Common myeloid progenitor, CD34-positive (primary cell): ENCODE results near the gene ECE2.

Source experiments
- CTCF ChIA-PET: fragments of 350-600 bp; sonication (Branson Sonifier 250); formaldehyde crosslinking; loops from one replicate; lab custom pipeline; 2021; ENCODE audit warnings: antibody characterized with exemption; lab: Charles Lee
- POLR2A ChIA-PET: fragments of 350-600 bp; sonication (Branson Sonifier 250); formaldehyde crosslinking; loops from one replicate; lab custom pipeline; 2021; ENCODE audit warnings: antibody characterized with exemption; lab: Charles Lee
- DNase-seq, 3 donors: peaks; one replicate each; pipeline versions ENCODE4 v3.0.0 to v3.0.0-alpha.2; 2013
- H3K27ac ChIP-seq, 2 experiments: 1 replicate in 1 of 2; 2 replicates in 1 of 2; pipeline ENCODE4 v1.7.0; 2013; ENCODE audit warnings: inconsistent platforms in 2 of 2, low read length in 2 of 2, mild to moderate bottlenecking in 2 of 2, low read depth in 1 of 2, moderate library complexity in 1 of 2; ENCODE audit not compliant: severe bottlenecking in 2 of 2, insufficient read depth in 1 of 2, poor library complexity in 1 of 2
- H3K27me3 ChIP-seq, 5 experiments: replicated peaks in 2 of 5; 1 replicate in 3 of 5; 2 replicates in 2 of 5; pipeline versions ENCODE4 v1.6.1 to v1.7.0; 2013; ENCODE audit warnings: low read length in 4 of 5, mild to moderate bottlenecking in 2 of 5, moderate library complexity in 2 of 5, inconsistent platforms in 1 of 5; ENCODE audit not compliant: insufficient read depth in 5 of 5, control insufficient read depth in 4 of 5
- H3K36me3 ChIP-seq, 4 experiments: 1 replicate in 2 of 4; 2 replicates in 2 of 4; pipeline versions ENCODE4 v1.6.1 to v1.7.0; 2013; ENCODE audit warnings: low read length in 3 of 4, control low read depth in 1 of 4, mild to moderate bottlenecking in 1 of 4; ENCODE audit not compliant: control insufficient read depth in 4 of 4, insufficient read depth in 4 of 4
- H3K4me1 ChIP-seq, 4 experiments: 1 replicate in 3 of 4; 2 replicates in 1 of 4; pipeline versions ENCODE4 v1.6.1 to v1.7.1; 2013; ENCODE audit warnings: low read length in 3 of 4, mild to moderate bottlenecking in 3 of 4, control low read depth in 1 of 4, inconsistent platforms in 1 of 4, moderate library complexity in 1 of 4; ENCODE audit not compliant: control insufficient read depth in 4 of 4, insufficient read depth in 4 of 4; ENCODE audit errors: control extremely low read depth in 1 of 4
- H3K4me3 ChIP-seq, 7 experiments: 1 replicate in 4 of 7; 2 replicates in 3 of 7; pipeline versions ENCODE4 v1.5.1 to v1.7.0; 2013; ENCODE audit warnings: mild to moderate bottlenecking in 7 of 7, low read length in 6 of 7, moderate library complexity in 6 of 7, inconsistent platforms in 2 of 7, low read depth in 2 of 7, control low read depth in 1 of 7; ENCODE audit not compliant: insufficient read depth in 4 of 7, control insufficient read depth in 1 of 7; ENCODE audit errors: extremely low read depth in 1 of 7
- H3K9me3 ChIP-seq, 5 experiments: 1 replicate in 4 of 5; 2 replicates in 1 of 5; pipeline versions ENCODE4 v1.6.1 to v1.7.1; 2013; ENCODE audit warnings: low read length in 4 of 5, mild to moderate bottlenecking in 2 of 5, inconsistent platforms in 1 of 5, low read depth in 1 of 5, moderate library complexity in 1 of 5; ENCODE audit not compliant: control insufficient read depth in 4 of 5, insufficient read depth in 2 of 5; ENCODE audit errors: control extremely low read depth in 1 of 5
- WGBS: methylation state at CpG from one replicate; pipeline ENCODE4 v1.1.5; 2013; ENCODE audit not compliant: insufficient coverage; 5-methylcytosine and 5-hydroxymethylcytosine counted together

Gene ECE2

DNA sequence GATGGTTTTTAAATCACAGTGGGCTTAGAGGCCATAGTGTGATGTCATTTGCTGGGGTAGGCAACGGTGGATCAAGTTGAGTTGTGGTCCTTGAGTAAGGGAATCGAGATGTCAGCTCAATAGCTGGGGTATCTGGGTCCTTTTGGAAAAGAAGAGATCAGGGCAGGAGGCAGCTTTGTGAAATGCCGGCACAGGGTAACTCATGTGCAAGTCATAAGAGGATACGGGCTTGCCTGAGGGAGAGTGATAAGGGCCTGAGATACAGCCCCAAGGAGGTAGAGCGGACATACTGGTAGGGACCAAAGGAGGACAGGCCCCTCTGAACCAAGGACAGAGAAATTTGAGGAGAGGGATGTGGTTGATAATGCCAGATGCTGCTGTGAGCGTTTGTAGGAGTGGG, 57.4 kb downstream of the ECE2 start:
- H3K4me1 ChIP-seq, result peaks cover 1 to 25% (median 17%) of the 10 kb centered on the region in 4 experiments
- WGBS, result 95% methylated on average over 6 of the region's 6 CpGs
- peaks cover 17 to 69% (median 57%) of the 10 kb centered on the region in 4 experiments for H3K36me3 ChIP-seq
- no peak for DNase-seq
- H3K9me3 ChIP-seq, result no peaks in the 10 kb centered on the region
- H3K27ac ChIP-seq, result peak overlapping the region; percentile 2 to 35
- no peaks in the 10 kb centered on the region for H3K27me3 ChIP-seq
- POLR2A ChIA-PET, result no interaction called here
- CTCF ChIA-PET, result interaction anchor here (0.8 to 1.4 kb wide), 2 partner anchors 20 to 23 kb away, joined by 3 to 5 read pairs; no protein-coding TSS in a partner anchor
- no peak overlapping the region for H3K4me3 ChIP-seq

- WGBS, result 100% methylated on average over 2 of the region's 3 CpGs
- DNase-seq, result no peak
- Histone ChIP-seq H3K4me1 (peaks cover 1 to 30% (median 17%) of the 10 kb centered on the region in 4 experiments), H3K4me3 (no peak overlapping the region), H3K9me3 (no peaks in the 10 kb centered on the region), H3K27me3 (no peaks in the 10 kb centered on the region), H3K36me3 (peaks cover 12 to 64% (median 54%) of the 10 kb centered on the region in 4 experiments), H3K27ac (peak overlapping the region; percentile 2 to 56)
- CTCF ChIA-PET, result interaction anchor here (0.8 to 1.4 kb wide), 2 partner anchors 20 to 23 kb away, joined by 3 to 5 read pairs; no protein-coding TSS in a partner anchor
- POLR2A ChIA-PET, result no interaction called here
Observed at GRCh38 chr3:184333700-184334099, 57.9 kb downstream of the ECE2 start.

DNA sequence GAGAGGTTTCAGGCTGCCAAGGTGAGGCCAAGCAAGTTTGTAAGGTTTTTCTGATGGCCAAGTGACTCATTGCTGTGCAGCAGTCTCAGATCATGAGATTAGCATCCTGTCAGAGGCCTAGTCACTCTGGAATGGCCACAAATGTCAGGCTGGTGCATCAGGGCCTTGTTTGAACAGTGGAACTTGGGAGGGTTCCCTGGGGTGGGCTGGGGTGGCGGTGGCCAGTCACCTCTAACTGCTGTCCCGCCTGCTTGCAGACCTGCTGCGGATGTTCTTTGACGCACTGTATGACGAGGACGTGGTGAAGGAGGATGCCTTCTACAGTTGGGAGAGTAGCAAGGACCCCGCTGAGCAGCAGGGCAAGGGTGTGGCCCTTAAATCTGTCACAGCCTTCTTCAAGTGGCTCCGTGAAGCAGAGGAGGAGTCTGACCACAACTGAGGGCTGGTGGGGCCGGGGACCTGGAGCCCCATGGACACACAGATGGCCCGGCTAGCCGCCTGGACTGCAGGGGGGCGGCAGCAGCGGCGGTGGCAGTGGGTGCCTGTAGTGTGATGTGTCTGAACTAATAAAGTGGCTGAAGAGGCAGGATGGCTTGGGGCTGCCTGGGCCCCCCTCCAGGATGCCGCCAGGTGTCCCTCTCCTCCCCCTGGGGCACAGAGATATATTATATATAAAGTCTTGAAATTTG, 58.8 kb downstream of the ECE2 start:
- CTCF ChIA-PET, result interaction anchor here (1.0 to 1.4 kb wide), 2 partner anchors 24 to 33 kb away, joined by 4 to 5 read pairs; no protein-coding TSS in a partner anchor
- no peaks in the 10 kb centered on the region for H3K9me3 ChIP-seq
- DNase-seq, result peak in 2 of 3 donors; percentile 67 to 76
- POLR2A ChIA-PET, result no interaction called here
- H3K4me1 ChIP-seq, result peaks cover 1 to 32% (median 17%) of the 10 kb centered on the region in 4 experiments
- peak overlapping the region; percentile 2 to 84 for H3K27ac ChIP-seq
- peaks cover 8 to 57% (median 46%) of the 10 kb centered on the region in 4 experiments for H3K36me3 ChIP-seq
- no peaks in the 10 kb centered on the region for H3K27me3 ChIP-seq
- WGBS, result 91% methylated on average over 7 of the region's 15 CpGs
- no peak overlapping the region for H3K4me3 ChIP-seq

DNA sequence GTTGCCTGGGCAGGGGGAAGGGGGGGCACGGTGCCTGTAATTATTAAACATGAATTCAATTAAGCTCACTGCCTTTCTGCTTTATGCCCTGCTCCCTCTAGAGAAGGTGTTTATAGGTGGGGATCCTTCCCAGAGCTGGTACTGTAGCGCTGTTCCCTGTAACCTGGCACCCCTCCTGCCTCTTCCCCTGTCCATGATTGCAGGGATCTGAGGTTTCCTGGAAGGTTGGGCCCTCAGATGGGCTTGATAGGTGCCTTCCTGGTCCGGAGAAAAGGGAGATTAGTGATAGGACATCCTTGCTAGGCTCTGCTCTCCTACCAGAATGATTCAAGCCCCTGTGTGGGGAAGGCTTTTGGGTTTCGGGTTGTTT, 59.5 kb downstream of the ECE2 start:
- peaks cover 1 to 32% (median 17%) of the 10 kb centered on the region in 4 experiments for H3K4me1 ChIP-seq
- H3K4me3 ChIP-seq, result peak overlapping the region in 6 of 7 experiments; percentile 67 to 88 (median 74)
- WGBS, result 67% methylated on average over 1 of the region's 4 CpGs
- POLR2A ChIA-PET, result interaction anchor here (0.6 kb wide), 1 partner anchor 9 kb away, joined by 3 read pairs; no protein-coding TSS in a partner anchor
- no peak for DNase-seq
- H3K27me3 ChIP-seq, result no peaks in the 10 kb centered on the region
- peaks cover 8 to 52% (median 40%) of the 10 kb centered on the region in 4 experiments for H3K36me3 ChIP-seq
- H3K27ac ChIP-seq, result peak overlapping the region; percentile 61 to 84
- CTCF ChIA-PET, result interaction anchor here (1.0 kb wide), 1 partner anchor 34 kb away, joined by 4 read pairs; no protein-coding TSS in a partner anchor
- no peaks in the 10 kb centered on the region for H3K9me3 ChIP-seq

- peak; percentile 69 to 84 (median 83) for DNase-seq
- Histone ChIP-seq H3K4me3 (peak overlapping the region; percentile 43 to 88 (median 73)), H3K4me1 (peaks cover 1 to 32% (median 18%) of the 10 kb centered on the region in 4 experiments), H3K27ac (peak overlapping the region; percentile 61 to 84), H3K9me3 (no peaks in the 10 kb centered on the region), H3K36me3 (peaks cover 8 to 48% (median 37%) of the 10 kb centered on the region in 4 experiments), H3K27me3 (no peaks in the 10 kb centered on the region)
- under 1% methylated on average over 55 of the region's 77 CpGs for WGBS
- ChIA-PET POLR2A (interaction anchor here (0.6 kb wide), 1 partner anchor 10 kb away, joined by 3 read pairs; no protein-coding TSS in a partner anchor), CTCF (interaction anchor here (1.0 to 1.7 kb wide), 3 partner anchors 15 to 34 kb away, joined by 3 to 5 read pairs (median 4); no protein-coding TSS in a partner anchor)
Observed at GRCh38 chr3:184335661-184336546, 60.1 kb downstream of the ECE2 start.

DNA sequence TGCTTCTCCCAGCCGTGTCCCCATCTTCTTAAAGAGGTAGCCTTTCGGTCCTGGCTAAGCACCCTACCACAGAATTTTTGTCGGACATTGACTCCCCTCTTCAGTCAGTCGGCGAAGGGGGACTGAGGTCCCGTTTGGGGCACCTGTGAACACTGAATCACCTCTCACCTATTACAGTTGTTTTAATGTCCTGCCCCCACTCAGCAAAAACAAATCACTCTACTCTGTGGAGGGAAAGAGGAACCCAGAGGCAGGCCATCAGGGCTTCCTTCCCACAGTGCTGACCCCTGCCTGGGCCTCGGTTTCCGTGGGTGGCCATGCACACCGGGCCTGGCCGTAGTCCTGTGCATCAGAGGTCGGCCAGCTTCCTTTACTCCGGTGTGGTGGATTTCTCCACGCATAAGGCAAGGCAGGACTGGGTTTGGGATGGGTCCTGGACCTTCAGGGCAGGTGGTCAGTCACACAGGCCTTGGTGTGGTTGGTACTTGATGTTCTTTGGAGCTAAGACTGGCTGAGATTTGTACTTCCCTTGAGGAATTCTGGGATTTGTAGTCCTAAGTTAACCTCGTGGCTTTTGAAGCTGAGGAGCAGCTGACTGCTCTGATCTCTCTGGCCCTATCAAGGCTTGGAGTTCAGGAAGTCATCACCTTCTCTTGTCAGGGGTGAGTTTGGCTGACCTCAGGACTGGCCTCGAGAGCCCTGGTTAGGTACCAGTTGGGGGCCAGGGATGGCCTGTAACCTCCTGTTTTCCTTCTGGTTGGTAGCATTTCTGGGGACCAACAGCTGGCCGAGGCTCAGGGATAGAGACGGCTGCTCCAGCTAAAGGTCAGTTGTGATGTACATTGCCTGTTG, 61.0 kb downstream of the ECE2 start:
- DNase-seq, result peak in 1 of 3 donors; percentile 46
- ChIA-PET POLR2A (no interaction called here), CTCF (interaction anchor here (0.8 to 4.3 kb wide), 10 partner anchors 10 to 101 kb away, joined by 3 to 29 read pairs (median 4); no protein-coding TSS in a partner anchor)
- Histone ChIP-seq H3K27me3 (no peaks in the 10 kb centered on the region), H3K27ac (peak overlapping the region in 1 of 2 experiments; percentile 84), H3K9me3 (no peaks in the 10 kb centered on the region), H3K4me3 (peak overlapping the region; percentile 43 to 88 (median 73)), H3K4me1 (peaks cover 1 to 32% (median 22%) of the 10 kb centered on the region in 4 experiments), H3K36me3 (peaks cover 2 to 41% (median 29%) of the 10 kb centered on the region in 4 experiments)
- 22% methylated on average over 15 of the region's 17 CpGs for WGBS
